Vagina (tissue), 2 donors: ENCODE results near the gene SUMO3. TPM values are rescaled to one million over a fixed set of nuclear protein-coding genes. Genes with fewer than 3 reads are reported as not detected.
A peak's percentile ranks its signal among the peaks of the same experiment; 100 is the strongest.

ENCODE experiments used
- DNase-seq, 2 donors: peaks; one replicate each; pipeline ENCODE4 v3.0.0-alpha.2; 2017; ENCODE audit errors: extremely low spot score in 2 of 2
- H3K27ac ChIP-seq: fragments of 200-600 bp; sonication (generic); one replicate; pipeline ENCODE4 v1.5.1; 2019
- H3K27me3 ChIP-seq: fragments of 200-600 bp; sonication (generic); one replicate; pipeline ENCODE4 v1.5.1; 2019
- H3K36me3 ChIP-seq, 2 donors: fragments of 200-600 bp; sonication (generic); one replicate each; pipeline ENCODE4 v1.5.1; 2017 to 2019
- H3K4me1 ChIP-seq: fragments of 200-600 bp; sonication (generic); one replicate; pipeline ENCODE4 v1.5.1; 2019
- H3K4me3 ChIP-seq, 2 donors: fragments of 200-600 bp; sonication (generic); 1 replicate in 1 of 2; 2 replicates in 1 of 2; pipeline ENCODE4 v1.5.1; 2016 to 2019
- H3K9me3 ChIP-seq: fragments of 200-600 bp; sonication (generic); one replicate; pipeline ENCODE4 v1.5.1; 2019
- POLR2A ChIP-seq, 2 donors: fragments of 450-650 bp; IDR thresholded peaks; one replicate each; pipeline ENCODE4 v1.6.1; 2017; ENCODE audit warnings: antibody characterized with exemption in 2 of 2, mild to moderate bottlenecking in 2 of 2, moderate library complexity in 2 of 2
- POLR2AphosphoS5 ChIP-seq, 2 donors: sonication (generic); formaldehyde crosslinking; IDR thresholded peaks; one replicate each; pipeline ENCODE4 v1.9.0; 2017; ENCODE audit warnings: antibody characterized with exemption in 2 of 2, mild to moderate bottlenecking in 2 of 2, low read depth in 1 of 2; ENCODE audit not compliant: insufficient read depth in 1 of 2
- intact Hi-C: fragments of 100-400 bp; cut with DNase I; formaldehyde crosslinking; loops from one replicate; pipeline ENCODE4 v1.15.1; 2023
- total RNA-seq: library from RNA; depleted of rRNA; stranded (reverse); fragments of >200 nt; gene quantifications from one replicate; pipeline ENCODE4 v1.2.3, GENCODE V29; 2016
- TF ChIP-seq, protein P1 (sequence below), 3 experiments: fragments of 450-650 bp in 2 of 3; fragments of 200-600 bp in 1 of 3; sonication (generic) in 1 of 3; IDR thresholded peaks; one replicate each; pipeline ENCODE4 v1.5.1; 2017 to 2019; ENCODE audit warnings: antibody characterized with exemption in 3 of 3, mild to moderate bottlenecking in 2 of 3, moderate library complexity in 2 of 3

Gene SUMO3
- total RNA-seq, 1 donor from 2014 or later: 70.0 TPM

- DNase-seq: no peak
- Histone ChIP-seq H3K4me1 (peaks cover 22% of the 10 kb centered on the region), H3K9me3 (no peaks in the 10 kb centered on the region), H3K27ac (no peak overlapping the region), H3K27me3 (no peaks in the 10 kb centered on the region), H3K4me3 (no peak overlapping the region), H3K36me3 (peaks cover 0 to 29% of the 10 kb centered on the region in 2 donors)
- TF ChIP-seq POLR2AphosphoS5 (IDR thresholded peaks at IDR 0.05; ENCODE audit: insufficient read depth in 1 of 2, low read depth in 1 of 2): no peak
- TF ChIP-seq POLR2A (IDR thresholded peaks at IDR 0.05): no peak
- TF ChIP-seq, protein P1, sequence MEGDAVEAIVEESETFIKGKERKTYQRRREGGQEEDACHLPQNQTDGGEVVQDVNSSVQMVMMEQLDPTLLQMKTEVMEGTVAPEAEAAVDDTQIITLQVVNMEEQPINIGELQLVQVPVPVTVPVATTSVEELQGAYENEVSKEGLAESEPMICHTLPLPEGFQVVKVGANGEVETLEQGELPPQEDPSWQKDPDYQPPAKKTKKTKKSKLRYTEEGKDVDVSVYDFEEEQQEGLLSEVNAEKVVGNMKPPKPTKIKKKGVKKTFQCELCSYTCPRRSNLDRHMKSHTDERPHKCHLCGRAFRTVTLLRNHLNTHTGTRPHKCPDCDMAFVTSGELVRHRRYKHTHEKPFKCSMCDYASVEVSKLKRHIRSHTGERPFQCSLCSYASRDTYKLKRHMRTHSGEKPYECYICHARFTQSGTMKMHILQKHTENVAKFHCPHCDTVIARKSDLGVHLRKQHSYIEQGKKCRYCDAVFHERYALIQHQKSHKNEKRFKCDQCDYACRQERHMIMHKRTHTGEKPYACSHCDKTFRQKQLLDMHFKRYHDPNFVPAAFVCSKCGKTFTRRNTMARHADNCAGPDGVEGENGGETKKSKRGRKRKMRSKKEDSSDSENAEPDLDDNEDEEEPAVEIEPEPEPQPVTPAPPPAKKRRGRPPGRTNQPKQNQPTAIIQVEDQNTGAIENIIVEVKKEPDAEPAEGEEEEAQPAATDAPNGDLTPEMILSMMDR (IDR thresholded peaks at IDR 0.05): no peak
- intact Hi-C loops: no loop called here
Observed at GRCh38 chr21:44847261-44848056, 29.6 kb upstream of the SUMO3 start.

- peaks cover 0 to 29% of the 10 kb centered on the region in 2 donors for H3K36me3 ChIP-seq
- DNase-seq: no peak
- H3K4me3 ChIP-seq: peak overlapping the region; percentile 36 to 43
- H3K9me3 ChIP-seq: no peaks in the 10 kb centered on the region
- TF ChIP-seq POLR2A (IDR thresholded peaks at IDR 0.05): no peak
- TF ChIP-seq, protein P1 (IDR thresholded peaks at IDR 0.05): no peak
- no peak for TF ChIP-seq POLR2AphosphoS5 (IDR thresholded peaks at IDR 0.05; ENCODE audit: insufficient read depth in 1 of 2, low read depth in 1 of 2)
- intact Hi-C loops: no loop called here
- no peaks in the 10 kb centered on the region for H3K27me3 ChIP-seq
- H3K27ac ChIP-seq: no peak overlapping the region
- H3K4me1 ChIP-seq: peaks cover 22% of the 10 kb centered on the region
Observed at GRCh38 chr21:44846485-44847260, 28.8 kb upstream of the SUMO3 start.

- peak overlapping the region; percentile 36 to 43 for H3K4me3 ChIP-seq
- TF ChIP-seq POLR2AphosphoS5 (IDR thresholded peaks at IDR 0.05; ENCODE audit: insufficient read depth in 1 of 2, low read depth in 1 of 2): no peak
- TF ChIP-seq, protein P1 (IDR thresholded peaks at IDR 0.05): no peak
- TF ChIP-seq POLR2A (IDR thresholded peaks at IDR 0.05): no peak
- H3K27ac ChIP-seq: no peak overlapping the region
Observed at GRCh38 chr21:44846224-44846484, 28.3 kb upstream of the SUMO3 start.

GRCh38 chr21:44845418-44846223 lies 27.8 kb upstream of the SUMO3 start:
- no peaks in the 10 kb centered on the region for H3K27me3 ChIP-seq
- peaks cover 22% of the 10 kb centered on the region for H3K4me1 ChIP-seq
- intact Hi-C loops: no loop called here
- H3K36me3 ChIP-seq: peaks cover 0 to 23% of the 10 kb centered on the region in 2 donors
- H3K9me3 ChIP-seq: no peaks in the 10 kb centered on the region
- no peak overlapping the region for H3K27ac ChIP-seq
- TF ChIP-seq, protein P1 (IDR thresholded peaks at IDR 0.05): no peak
- TF ChIP-seq POLR2A (IDR thresholded peaks at IDR 0.05) (no peak), POLR2AphosphoS5 (IDR thresholded peaks at IDR 0.05; ENCODE audit: insufficient read depth in 1 of 2, low read depth in 1 of 2) (peak in 1 of 2 donors; percentile 2)
- no peak for DNase-seq
- peak overlapping the region; percentile 36 to 43 for H3K4me3 ChIP-seq

More at GRCh38 chr21:44846224-44846484, 28.3 kb upstream of the SUMO3 start:
- intact Hi-C loops: no loop called here
- DNase-seq: no peak
- Histone ChIP-seq H3K9me3 (no peaks in the 10 kb centered on the region), H3K36me3 (peaks cover 0 to 27% of the 10 kb centered on the region in 2 donors), H3K4me1 (peaks cover 22% of the 10 kb centered on the region), H3K27me3 (no peaks in the 10 kb centered on the region)
